DMS153 (cell line): ENCODE results near the gene DPP4.
"Not testable (repeated sequence)": the region's sequence is repeated elsewhere in the genome, so short reads cannot be mapped to it uniquely, and the experiment has no call there.

Experiments
- DNase-seq: peaks from one replicate; lab custom pipeline; 2025; lab: John Stamatoyannopoulos, UW

Gene DPP4

GRCh38 chr2:161954103-161954502 lies 119.9 kb downstream of the DPP4 start:
- DNase-seq, result no peak

GRCh38 chr2:161953367-161953766 lies 120.6 kb downstream of the DPP4 start:
- DNase-seq, result not testable (repeated sequence)

DNA sequence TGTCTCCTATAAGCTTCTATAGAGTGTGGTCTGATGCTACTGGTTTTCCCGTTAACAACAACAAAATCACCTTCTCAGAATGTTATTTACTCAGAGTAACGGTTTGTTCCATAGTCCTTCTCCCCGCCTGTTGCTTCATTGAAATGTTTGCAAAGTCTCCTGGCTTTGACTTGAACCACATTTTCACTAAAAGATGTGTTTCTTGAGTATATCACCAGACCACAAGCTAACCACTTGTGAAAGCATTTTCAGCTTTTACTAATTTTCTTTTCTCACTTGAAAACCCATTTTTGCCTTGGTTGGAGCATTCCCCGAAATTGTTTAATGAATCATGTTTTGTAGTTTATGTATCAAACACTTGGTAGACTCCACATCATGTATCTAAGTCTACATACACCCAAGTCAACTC lies 121.2 kb downstream of the DPP4 start:
- DNase-seq, result no peak

GRCh38 chr2:161947836-161948235 lies 126.2 kb downstream of the DPP4 start:
- DNase-seq, result no peak

DNA sequence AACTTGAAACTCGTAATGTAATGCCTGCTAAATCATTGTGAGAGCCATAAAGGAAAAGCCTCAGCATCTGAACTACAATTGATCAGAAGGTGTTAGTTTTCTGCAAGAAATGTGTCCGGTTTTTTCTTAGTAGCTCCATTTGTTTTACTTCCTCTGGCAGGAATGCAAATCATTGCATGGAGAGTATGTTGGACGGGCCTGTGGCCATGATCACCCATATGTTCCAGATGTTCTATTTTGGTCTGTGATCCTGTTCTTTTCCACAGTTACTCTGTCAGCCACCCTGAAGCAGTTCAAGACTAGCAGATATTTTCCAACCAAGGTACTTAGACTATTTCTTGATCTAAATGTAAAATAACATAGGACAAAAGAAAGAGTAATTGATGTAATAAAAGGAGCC lies 126.6 kb downstream of the DPP4 start:
- DNase-seq, result no peak

GRCh38 chr2:161946489-161947107 lies 127.4 kb downstream of the DPP4 start:
- no peak for DNase-seq

- no peak for DNase-seq
These were observed 131.0 kb downstream of the DPP4 start for GRCh38 chr2:161943011-161943410.
